Measurements from ENCODE around the gene CLCN5.

CLCN5 gene

DNA sequence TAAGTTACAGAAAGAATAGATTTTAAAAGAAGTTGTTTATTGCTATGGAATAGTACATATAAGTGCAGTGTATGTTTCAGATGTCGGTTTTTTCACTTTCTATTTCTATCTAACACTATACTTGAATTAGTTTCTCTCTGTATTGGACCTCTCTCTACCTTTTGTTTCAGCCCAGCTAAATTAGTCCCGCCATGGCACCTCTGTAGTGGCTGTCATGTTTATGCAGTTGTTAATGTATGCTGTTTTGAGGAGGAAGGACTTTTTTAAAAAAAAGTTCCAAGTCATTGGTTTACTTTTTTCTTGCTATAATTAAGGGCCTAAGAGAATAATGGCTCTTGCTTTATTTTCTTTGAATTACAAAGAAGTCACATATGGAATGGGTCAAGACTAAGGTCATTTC lies 160.3 kb downstream of the CLCN5 start:
- H3K4me3 ChIP-seq = no peak overlapping the region
- TF ChIP-seq, protein P1, sequence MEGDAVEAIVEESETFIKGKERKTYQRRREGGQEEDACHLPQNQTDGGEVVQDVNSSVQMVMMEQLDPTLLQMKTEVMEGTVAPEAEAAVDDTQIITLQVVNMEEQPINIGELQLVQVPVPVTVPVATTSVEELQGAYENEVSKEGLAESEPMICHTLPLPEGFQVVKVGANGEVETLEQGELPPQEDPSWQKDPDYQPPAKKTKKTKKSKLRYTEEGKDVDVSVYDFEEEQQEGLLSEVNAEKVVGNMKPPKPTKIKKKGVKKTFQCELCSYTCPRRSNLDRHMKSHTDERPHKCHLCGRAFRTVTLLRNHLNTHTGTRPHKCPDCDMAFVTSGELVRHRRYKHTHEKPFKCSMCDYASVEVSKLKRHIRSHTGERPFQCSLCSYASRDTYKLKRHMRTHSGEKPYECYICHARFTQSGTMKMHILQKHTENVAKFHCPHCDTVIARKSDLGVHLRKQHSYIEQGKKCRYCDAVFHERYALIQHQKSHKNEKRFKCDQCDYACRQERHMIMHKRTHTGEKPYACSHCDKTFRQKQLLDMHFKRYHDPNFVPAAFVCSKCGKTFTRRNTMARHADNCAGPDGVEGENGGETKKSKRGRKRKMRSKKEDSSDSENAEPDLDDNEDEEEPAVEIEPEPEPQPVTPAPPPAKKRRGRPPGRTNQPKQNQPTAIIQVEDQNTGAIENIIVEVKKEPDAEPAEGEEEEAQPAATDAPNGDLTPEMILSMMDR (IDR thresholded peaks at IDR 0.05) = no peak
- no peak for DNase-seq (ENCODE audit: low spot score)
- no peak overlapping the region for H3K27ac ChIP-seq

DNA sequence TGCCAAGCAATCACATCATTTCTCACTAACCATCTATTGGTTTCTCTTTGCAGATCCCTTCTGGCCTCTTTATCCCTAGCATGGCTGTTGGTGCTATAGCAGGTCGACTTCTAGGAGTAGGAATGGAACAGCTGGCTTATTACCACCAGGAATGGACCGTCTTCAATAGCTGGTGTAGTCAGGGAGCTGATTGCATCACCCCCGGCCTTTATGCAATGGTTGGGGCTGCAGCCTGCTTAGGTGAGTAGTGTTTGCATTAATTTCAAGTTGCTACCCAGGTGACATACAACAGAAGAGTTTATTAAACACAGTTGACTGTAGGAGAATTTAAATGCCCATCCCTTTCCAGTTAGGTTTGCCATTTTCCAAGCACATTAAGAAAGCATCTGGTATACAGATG lies 166.2 kb downstream of the CLCN5 start:
- Histone ChIP-seq H3K4me3 (no peak overlapping the region), H3K27ac (no peak overlapping the region)
- TF ChIP-seq, protein P1 (IDR thresholded peaks at IDR 0.05) = no peak
- no peak for DNase-seq (ENCODE audit: low spot score)

DNA sequence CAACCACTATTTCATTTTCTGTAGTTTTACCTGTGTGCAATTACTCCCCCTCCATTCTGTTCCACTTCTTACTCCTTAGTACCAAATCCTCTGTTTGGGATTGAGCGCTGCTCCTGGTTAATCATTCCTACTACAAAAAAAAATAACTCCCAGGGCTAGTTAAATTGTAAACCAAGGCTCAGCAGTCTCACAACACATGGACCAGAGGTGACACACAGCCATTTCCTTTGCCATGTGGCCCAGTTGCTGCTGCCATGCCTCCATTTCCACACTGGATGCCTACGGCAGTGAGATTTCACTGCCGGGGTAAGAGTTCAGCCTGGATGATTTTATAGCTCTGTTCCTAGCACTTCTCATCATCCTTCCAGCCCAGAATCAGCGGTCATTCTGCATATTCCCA lies 171.2 kb downstream of the CLCN5 start:
- no peak for DNase-seq (ENCODE audit: low spot score)
- TF ChIP-seq, protein P1 (IDR thresholded peaks at IDR 0.05) = no peak
- Histone ChIP-seq H3K27ac (no peak overlapping the region), H3K4me3 (no peak overlapping the region)

DNA sequence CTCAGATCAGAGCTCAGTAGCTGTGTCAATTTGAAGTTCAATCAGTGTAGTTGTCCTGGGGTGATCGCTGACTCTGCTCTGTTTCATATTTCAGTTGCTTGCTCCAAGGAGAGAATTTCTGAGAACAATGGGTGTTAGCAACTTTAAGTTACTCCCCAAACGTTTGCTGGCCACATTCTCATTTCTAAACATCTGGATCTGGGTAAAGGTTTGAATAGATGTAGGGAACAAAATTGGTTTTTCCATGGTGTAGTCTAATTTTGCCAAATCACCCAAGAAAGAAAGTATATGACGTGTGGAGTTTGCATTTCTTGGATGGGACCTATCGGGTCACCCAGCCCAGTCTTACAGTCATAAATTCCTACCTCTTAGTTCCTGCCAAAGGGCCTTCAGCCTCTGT lies 174.7 kb downstream of the CLCN5 start:
- no peak for DNase-seq (ENCODE audit: low spot score)
- H3K4me3 ChIP-seq = no peak overlapping the region
- TF ChIP-seq, protein P1 (IDR thresholded peaks at IDR 0.05) = no peak
- no peak overlapping the region for H3K27ac ChIP-seq

DNA sequence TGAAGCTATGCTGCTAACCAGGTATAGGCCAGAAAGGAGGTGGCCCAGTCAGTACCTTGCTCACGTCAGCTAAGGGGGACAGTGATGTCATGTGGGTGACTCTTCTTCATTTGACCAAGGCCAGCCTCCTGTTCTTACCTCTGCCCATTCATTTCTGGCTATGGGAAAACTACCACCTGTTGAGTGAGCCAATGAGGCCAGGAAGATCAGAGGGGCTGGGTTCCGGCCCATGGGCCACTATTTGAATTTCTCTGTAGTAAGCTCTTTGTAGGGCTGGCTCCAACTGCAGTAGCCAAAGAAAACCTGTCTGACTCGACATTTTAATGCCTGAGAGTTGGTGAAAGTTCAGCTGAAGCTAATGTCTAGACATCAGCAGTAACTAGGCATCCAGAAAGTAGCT lies 175.8 kb downstream of the CLCN5 start:
- Histone ChIP-seq H3K27ac (no peak overlapping the region), H3K4me3 (no peak overlapping the region)
- TF ChIP-seq, protein P1 (IDR thresholded peaks at IDR 0.05) = no peak
- no peak for DNase-seq (ENCODE audit: low spot score)

DNA sequence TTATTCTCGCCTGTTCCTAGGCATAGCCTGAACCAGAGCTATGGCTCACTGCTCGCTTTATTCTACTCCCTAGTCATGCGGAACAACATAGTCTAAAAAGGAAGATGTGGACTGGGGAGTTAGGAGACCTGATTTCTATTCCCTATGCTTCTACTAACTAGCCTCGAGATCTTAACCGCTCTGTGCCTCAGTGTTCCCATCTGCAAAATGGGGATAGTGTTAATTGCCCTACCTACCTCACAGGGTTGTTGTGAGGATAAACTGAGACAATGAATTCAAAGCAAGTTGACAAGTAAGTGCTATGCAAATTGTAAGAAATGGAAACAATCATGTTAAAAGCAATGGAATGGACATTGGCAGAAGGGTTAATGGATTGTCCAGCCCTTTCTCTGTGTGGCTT lies 176.4 kb downstream of the CLCN5 start:
- Histone ChIP-seq H3K4me3 (no peak overlapping the region), H3K27ac (no peak overlapping the region)
- TF ChIP-seq, protein P1 (IDR thresholded peaks at IDR 0.05) = no peak
- DNase-seq (ENCODE audit: low spot score) = no peak

DNA sequence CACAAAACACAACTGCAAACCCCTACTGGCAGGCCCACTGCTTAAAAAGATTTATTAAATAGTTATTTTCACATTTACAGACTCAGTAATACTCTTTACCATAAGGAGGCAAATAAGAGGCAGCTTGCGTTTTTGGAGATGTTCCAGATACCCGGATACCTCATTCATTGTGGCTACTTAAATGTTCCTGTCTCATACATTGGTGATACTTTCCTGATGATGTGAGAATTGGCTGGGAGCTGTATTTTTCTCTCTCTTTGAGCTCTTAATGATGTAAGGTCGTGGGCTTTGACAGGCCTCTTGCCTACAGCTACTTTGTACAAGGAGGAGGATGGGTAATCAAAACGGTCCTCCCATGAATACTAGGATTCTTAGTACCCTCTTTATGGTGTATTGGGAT lies 176.9 kb downstream of the CLCN5 start:
- Histone ChIP-seq H3K4me3 (no peak overlapping the region), H3K27ac (no peak overlapping the region)
- DNase-seq (ENCODE audit: low spot score) = no peak
- TF ChIP-seq, protein P1 (IDR thresholded peaks at IDR 0.05) = no peak
